Renal cortex interstitium (tissue), 3 donors: ENCODE results near the gene BZW2. TPM values are rescaled to one million over a fixed set of nuclear protein-coding genes. Genes with fewer than 3 reads are reported as not detected.

Source experiments
- polyA plus RNA-seq, 3 donors: library from polyadenylated mRNA; unstranded; fragments of 120-200 nt; gene quantifications; one replicate each; pipeline ENCODE4 v1.2.1, GENCODE V29; 2013; ENCODE audit not compliant: insufficient read length in 3 of 3

BZW2 gene
- polyA plus RNA-seq, 3 donors: 74.7 to 87.0 (median 75.4) TPM

Other genes starting within 250 kb of the BZW2 start
- gene CRPPA, start 224.6 kb upstream of the BZW2 start, polyA plus RNA-seq: 1 to 10 TPM; 4.1 to 4.5 (median 4.4) TPM
- gene SOSTDC1, start 180.4 kb upstream of the BZW2 start, polyA plus RNA-seq: 10 to 100 TPM; 45.8 to 58.9 (median 47.4) TPM
- gene LRRC72, start 119.4 kb upstream of the BZW2 start, polyA plus RNA-seq: not detected
- gene ANKMY2, start 427 bp upstream of the BZW2 start, polyA plus RNA-seq: 10 to 100 TPM; 28.4 to 37.9 (median 36.3) TPM
- 10 to 100 TPM; 22.2 to 27.8 (median 27.2) TPM for gene TSPAN13, start 107.6 kb downstream of the BZW2 start, polyA plus RNA-seq
- 10 to 100 TPM; 59.1 to 74.6 (median 66.8) TPM for gene AGR2, start 158.8 kb downstream of the BZW2 start, polyA plus RNA-seq
- 1 to 10 TPM in 2 of 3 donors, under 1 TPM in 1; 0.90 to 4.9 (median 2.5) TPM for gene AGR3, start 235.8 kb downstream of the BZW2 start, polyA plus RNA-seq